Measurements from ENCODE around the gene DRG2. TPM values are rescaled to one million over a fixed set of nuclear protein-coding genes. Genes with fewer than 3 reads are reported as not detected.

The DRG2 gene
- 10 to 100 TPM; 29.6 to 44.7 (median 36.2) TPM for polyA plus RNA-seq (ENCODE audit: insufficient read length in 4 of 4)

- DNase-seq (ENCODE audit: low read depth in 4 of 4, low spot score in 3 of 4), result peak; percentile 76 to 87 (median 85)
These were observed at the start of gene DRG2 for GRCh38 chr17:18087610-18088491. Gene DRG2 (plus strand): TSS chr17:18087948. CDS start chr17:18088024, 76 bp downstream.

GRCh38 chr17:18038149-18038850 is 49.4 kb upstream of the DRG2 start:
- DNase-seq (ENCODE audit: low read depth in 4 of 4, low spot score in 3 of 4), result no peak

GRCh38 chr17:18038861-18039534 is 48.8 kb upstream of the DRG2 start, which contains the start of the genes ATPAF2 and GID4:
Gene ATPAF2 (minus strand): TSS chr17:18039168. CDS start chr17:18039013, 155 bp downstream.
Gene GID4 (plus strand): TSS chr17:18039408. CDS start chr17:18039465, 57 bp downstream.
- peak; percentile 94 to 96 (median 95) for DNase-seq (ENCODE audit: low read depth in 4 of 4, low spot score in 3 of 4)

GRCh38 chr17:18039535-18040260 is 48.0 kb upstream of the DRG2 start:
- DNase-seq (ENCODE audit: low read depth in 4 of 4, low spot score in 3 of 4), result no peak

- no peak for DNase-seq (ENCODE audit: low read depth in 4 of 4, low spot score in 3 of 4)
These were observed 47.4 kb upstream of the DRG2 start for GRCh38 chr17:18040261-18040858.

- no peak for DNase-seq (ENCODE audit: low read depth in 4 of 4, low spot score in 3 of 4)
These were observed 46.0 kb upstream of the DRG2 start for GRCh38 chr17:18041776-18042175.

- DNase-seq (ENCODE audit: low read depth in 4 of 4, low spot score in 3 of 4), result no peak
These were observed 44.8 kb upstream of the DRG2 start for GRCh38 chr17:18042983-18043382.

- DNase-seq (ENCODE audit: low read depth in 4 of 4, low spot score in 3 of 4), result no peak
These were observed 44.3 kb upstream of the DRG2 start for GRCh38 chr17:18043491-18043890.

GRCh38 chr17:18044609-18045008 is 43.1 kb upstream of the DRG2 start:
- DNase-seq (ENCODE audit: low read depth in 4 of 4, low spot score in 3 of 4), result no peak

- DNase-seq (ENCODE audit: low read depth in 4 of 4, low spot score in 3 of 4), result no peak
These were observed 41.9 kb upstream of the DRG2 start for GRCh38 chr17:18045691-18046350.

- DNase-seq (ENCODE audit: low read depth in 4 of 4, low spot score in 3 of 4), result no peak
These were observed 32.2 kb upstream of the DRG2 start for GRCh38 chr17:18055597-18055996.

GRCh38 chr17:18056214-18056613 is 31.5 kb upstream of the DRG2 start:
- DNase-seq (ENCODE audit: low read depth in 4 of 4, low spot score in 3 of 4), result no peak

- no peak for DNase-seq (ENCODE audit: low read depth in 4 of 4, low spot score in 3 of 4)
These were observed 28.5 kb upstream of the DRG2 start for GRCh38 chr17:18059283-18059682.

GRCh38 chr17:18064053-18064452 is 23.7 kb upstream of the DRG2 start:
- DNase-seq (ENCODE audit: low read depth in 4 of 4, low spot score in 3 of 4), result no peak

GRCh38 chr17:18065546-18065945 is 22.2 kb upstream of the DRG2 start:
- DNase-seq (ENCODE audit: low read depth in 4 of 4, low spot score in 3 of 4), result no peak

- no peak for DNase-seq (ENCODE audit: low read depth in 4 of 4, low spot score in 3 of 4)
These were observed 20.9 kb upstream of the DRG2 start for GRCh38 chr17:18066866-18067265.

- no peak for DNase-seq (ENCODE audit: low read depth in 4 of 4, low spot score in 3 of 4)
These were observed 18.6 kb upstream of the DRG2 start for GRCh38 chr17:18069101-18069500.

GRCh38 chr17:18070861-18071340 is 16.8 kb upstream of the DRG2 start:
- DNase-seq (ENCODE audit: low read depth in 4 of 4, low spot score in 3 of 4), result peak in 3 of 4 donors; percentile 19 to 58 (median 33)

- no peak for DNase-seq (ENCODE audit: low read depth in 4 of 4, low spot score in 3 of 4)
These were observed 16.0 kb upstream of the DRG2 start for GRCh38 chr17:18071751-18072150.

Data from left renal pelvis (tissue), 4 donors.